Measurements from ENCODE around the gene PEX3. TPM values are rescaled to one million over a fixed set of nuclear protein-coding genes. Genes with fewer than 3 reads are reported as not detected.
A peak's percentile ranks its signal among the peaks of the same experiment; 100 is the strongest.

Gene PEX3
- total RNA-seq, 1 experiment from 2014 or later = 13.5 TPM

DNA sequence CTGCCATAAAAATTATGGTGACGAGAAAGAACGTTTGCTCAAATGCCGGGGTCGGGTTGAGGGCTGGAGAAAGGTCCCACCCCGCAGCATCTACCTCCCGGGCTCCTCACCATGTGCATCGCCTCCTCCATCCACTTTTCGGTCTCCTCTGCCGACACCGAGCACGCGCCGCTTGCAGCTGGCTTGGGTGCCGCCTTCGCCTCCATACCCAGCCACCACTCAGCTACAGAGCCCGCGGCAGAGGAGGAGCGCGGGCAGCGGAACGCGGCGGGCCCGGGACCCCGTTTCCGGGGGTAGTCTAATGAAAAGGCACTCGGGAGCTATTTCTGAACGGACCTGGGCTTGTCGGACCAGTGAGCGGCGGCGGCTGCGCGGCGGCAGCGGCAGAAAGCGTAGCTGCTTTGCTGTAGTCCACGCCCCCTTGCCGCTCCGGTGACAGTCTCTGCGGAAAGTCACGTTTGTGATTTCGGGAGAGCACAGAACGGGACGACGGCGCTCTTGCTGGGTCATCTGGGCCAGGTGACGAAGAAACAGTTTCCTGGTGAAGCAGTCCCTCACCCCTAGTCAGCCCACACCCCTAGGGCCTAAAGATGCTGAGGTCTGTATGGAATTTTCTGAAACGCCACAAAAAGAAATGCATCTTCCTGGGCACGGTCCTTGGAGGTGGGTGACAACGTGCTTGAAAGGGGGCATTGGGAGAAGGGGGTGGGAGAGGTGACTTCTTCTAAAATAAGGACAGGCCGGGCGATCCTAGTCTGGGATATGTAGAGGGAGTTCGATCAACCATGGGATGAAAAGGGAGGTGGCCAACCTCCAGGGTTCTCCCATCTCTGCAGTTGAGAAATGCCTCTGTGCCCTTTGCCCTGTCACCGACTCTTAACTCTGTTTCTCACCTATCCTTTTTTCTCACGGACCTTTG lies at the start of gene PEX3, which contains the start of gene ADAT2 (continued):
- TF ChIP-seq, protein P1, sequence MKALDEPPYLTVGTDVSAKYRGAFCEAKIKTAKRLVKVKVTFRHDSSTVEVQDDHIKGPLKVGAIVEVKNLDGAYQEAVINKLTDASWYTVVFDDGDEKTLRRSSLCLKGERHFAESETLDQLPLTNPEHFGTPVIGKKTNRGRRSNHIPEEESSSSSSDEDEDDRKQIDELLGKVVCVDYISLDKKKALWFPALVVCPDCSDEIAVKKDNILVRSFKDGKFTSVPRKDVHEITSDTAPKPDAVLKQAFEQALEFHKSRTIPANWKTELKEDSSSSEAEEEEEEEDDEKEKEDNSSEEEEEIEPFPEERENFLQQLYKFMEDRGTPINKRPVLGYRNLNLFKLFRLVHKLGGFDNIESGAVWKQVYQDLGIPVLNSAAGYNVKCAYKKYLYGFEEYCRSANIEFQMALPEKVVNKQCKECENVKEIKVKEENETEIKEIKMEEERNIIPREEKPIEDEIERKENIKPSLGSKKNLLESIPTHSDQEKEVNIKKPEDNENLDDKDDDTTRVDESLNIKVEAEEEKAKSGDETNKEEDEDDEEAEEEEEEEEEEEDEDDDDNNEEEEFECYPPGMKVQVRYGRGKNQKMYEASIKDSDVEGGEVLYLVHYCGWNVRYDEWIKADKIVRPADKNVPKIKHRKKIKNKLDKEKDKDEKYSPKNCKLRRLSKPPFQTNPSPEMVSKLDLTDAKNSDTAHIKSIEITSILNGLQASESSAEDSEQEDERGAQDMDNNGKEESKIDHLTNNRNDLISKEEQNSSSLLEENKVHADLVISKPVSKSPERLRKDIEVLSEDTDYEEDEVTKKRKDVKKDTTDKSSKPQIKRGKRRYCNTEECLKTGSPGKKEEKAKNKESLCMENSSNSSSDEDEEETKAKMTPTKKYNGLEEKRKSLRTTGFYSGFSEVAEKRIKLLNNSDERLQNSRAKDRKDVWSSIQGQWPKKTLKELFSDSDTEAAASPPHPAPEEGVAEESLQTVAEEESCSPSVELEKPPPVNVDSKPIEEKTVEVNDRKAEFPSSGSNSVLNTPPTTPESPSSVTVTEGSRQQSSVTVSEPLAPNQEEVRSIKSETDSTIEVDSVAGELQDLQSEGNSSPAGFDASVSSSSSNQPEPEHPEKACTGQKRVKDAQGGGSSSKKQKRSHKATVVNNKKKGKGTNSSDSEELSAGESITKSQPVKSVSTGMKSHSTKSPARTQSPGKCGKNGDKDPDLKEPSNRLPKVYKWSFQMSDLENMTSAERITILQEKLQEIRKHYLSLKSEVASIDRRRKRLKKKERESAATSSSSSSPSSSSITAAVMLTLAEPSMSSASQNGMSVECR (CRISPR knock-in tag; IDR thresholded peaks at IDR 0.05; ENCODE audit: borderline replicate concordance) = peak; percentile 22; the same call in 1 of the 2 replicates
- TF ChIP-seq SP1 (CRISPR knock-in tag; conservative IDR thresholded peaks at IDR 0.05) = peak; percentile 96
- TF ChIP-seq, protein P2, sequence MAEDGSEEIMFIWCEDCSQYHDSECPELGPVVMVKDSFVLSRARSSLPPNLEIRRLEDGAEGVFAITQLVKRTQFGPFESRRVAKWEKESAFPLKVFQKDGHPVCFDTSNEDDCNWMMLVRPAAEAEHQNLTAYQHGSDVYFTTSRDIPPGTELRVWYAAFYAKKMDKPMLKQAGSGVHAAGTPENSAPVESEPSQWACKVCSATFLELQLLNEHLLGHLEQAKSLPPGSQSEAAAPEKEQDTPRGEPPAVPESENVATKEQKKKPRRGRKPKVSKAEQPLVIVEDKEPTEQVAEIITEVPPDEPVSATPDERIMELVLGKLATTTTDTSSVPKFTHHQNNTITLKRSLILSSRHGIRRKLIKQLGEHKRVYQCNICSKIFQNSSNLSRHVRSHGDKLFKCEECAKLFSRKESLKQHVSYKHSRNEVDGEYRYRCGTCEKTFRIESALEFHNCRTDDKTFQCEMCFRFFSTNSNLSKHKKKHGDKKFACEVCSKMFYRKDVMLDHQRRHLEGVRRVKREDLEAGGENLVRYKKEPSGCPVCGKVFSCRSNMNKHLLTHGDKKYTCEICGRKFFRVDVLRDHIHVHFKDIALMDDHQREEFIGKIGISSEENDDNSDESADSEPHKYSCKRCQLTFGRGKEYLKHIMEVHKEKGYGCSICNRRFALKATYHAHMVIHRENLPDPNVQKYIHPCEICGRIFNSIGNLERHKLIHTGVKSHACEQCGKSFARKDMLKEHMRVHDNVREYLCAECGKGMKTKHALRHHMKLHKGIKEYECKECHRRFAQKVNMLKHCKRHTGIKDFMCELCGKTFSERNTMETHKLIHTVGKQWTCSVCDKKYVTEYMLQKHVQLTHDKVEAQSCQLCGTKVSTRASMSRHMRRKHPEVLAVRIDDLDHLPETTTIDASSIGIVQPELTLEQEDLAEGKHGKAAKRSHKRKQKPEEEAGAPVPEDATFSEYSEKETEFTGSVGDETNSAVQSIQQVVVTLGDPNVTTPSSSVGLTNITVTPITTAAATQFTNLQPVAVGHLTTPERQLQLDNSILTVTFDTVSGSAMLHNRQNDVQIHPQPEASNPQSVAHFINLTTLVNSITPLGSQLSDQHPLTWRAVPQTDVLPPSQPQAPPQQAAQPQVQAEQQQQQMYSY (CRISPR knock-in tag; IDR thresholded peaks at IDR 0.05) = 0 out of 2 replicates have a peak, but pooled peaks have one; percentile 30
- TF ChIP-seq, protein P3, sequence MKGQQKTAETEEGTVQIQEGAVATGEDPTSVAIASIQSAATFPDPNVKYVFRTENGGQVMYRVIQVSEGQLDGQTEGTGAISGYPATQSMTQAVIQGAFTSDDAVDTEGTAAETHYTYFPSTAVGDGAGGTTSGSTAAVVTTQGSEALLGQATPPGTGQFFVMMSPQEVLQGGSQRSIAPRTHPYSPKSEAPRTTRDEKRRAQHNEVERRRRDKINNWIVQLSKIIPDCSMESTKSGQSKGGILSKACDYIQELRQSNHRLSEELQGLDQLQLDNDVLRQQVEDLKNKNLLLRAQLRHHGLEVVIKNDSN (CRISPR knock-in tag; IDR thresholded peaks at IDR 0.05) = no peak; the same call in 1 of the 2 replicates
- TF ChIP-seq NR3C1 (CRISPR knock-in tag; conservative IDR thresholded peaks at IDR 0.05; ENCODE audit: low read depth) = no peak
- TF ChIP-seq TEAD1 (CRISPR knock-in tag; IDR thresholded peaks at IDR 0.05) = peak; percentile 84
- peak; percentile 64 for TF ChIP-seq ZNF263 (CRISPR knock-in tag; IDR thresholded peaks at IDR 0.05; ENCODE audit: low read depth)
- TF ChIP-seq, protein P4, sequence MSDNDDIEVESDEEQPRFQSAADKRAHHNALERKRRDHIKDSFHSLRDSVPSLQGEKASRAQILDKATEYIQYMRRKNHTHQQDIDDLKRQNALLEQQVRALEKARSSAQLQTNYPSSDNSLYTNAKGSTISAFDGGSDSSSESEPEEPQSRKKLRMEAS (CRISPR knock-in tag; IDR thresholded peaks at IDR 0.05) = peak; percentile 92
- TF ChIP-seq, protein P5, sequence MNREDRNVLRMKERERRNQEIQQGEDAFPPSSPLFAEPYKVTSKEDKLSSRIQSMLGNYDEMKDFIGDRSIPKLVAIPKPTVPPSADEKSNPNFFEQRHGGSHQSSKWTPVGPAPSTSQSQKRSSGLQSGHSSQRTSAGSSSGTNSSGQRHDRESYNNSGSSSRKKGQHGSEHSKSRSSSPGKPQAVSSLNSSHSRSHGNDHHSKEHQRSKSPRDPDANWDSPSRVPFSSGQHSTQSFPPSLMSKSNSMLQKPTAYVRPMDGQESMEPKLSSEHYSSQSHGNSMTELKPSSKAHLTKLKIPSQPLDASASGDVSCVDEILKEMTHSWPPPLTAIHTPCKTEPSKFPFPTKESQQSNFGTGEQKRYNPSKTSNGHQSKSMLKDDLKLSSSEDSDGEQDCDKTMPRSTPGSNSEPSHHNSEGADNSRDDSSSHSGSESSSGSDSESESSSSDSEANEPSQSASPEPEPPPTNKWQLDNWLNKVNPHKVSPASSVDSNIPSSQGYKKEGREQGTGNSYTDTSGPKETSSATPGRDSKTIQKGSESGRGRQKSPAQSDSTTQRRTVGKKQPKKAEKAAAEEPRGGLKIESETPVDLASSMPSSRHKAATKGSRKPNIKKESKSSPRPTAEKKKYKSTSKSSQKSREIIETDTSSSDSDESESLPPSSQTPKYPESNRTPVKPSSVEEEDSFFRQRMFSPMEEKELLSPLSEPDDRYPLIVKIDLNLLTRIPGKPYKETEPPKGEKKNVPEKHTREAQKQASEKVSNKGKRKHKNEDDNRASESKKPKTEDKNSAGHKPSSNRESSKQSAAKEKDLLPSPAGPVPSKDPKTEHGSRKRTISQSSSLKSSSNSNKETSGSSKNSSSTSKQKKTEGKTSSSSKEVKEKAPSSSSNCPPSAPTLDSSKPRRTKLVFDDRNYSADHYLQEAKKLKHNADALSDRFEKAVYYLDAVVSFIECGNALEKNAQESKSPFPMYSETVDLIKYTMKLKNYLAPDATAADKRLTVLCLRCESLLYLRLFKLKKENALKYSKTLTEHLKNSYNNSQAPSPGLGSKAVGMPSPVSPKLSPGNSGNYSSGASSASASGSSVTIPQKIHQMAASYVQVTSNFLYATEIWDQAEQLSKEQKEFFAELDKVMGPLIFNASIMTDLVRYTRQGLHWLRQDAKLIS (CRISPR knock-in tag; IDR thresholded peaks at IDR 0.05; ENCODE audit: borderline replicate concordance) = peak; percentile 83; the same call in 1 of the 2 replicates
- peak; percentile 85 for TF ChIP-seq JUN (CRISPR knock-in tag; IDR thresholded peaks at IDR 0.05)
- TF ChIP-seq IRF2 (CRISPR knock-in tag; IDR thresholded peaks at IDR 0.05; ENCODE audit: borderline replicate concordance, low read depth) = no peak
- TF ChIP-seq, protein P6, sequence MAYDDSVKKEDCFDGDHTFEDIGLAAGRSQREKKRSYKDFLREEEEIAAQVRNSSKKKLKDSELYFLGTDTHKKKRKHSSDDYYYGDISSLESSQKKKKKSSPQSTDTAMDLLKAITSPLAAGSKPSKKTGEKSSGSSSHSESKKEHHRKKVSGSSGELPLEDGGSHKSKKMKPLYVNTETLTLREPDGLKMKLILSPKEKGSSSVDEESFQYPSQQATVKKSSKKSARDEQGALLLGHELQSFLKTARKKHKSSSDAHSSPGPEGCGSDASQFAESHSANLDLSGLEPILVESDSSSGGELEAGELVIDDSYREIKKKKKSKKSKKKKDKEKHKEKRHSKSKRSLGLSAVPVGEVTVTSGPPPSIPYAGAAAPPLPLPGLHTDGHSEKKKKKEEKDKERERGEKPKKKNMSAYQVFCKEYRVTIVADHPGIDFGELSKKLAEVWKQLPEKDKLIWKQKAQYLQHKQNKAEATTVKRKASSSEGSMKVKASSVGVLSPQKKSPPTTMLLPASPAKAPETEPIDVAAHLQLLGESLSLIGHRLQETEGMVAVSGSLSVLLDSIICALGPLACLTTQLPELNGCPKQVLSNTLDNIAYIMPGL (CRISPR knock-in tag; IDR thresholded peaks at IDR 0.05) = peak; percentile 77
- no peak for TF ChIP-seq HMGA2 (CRISPR knock-in tag; IDR thresholded peaks at IDR 0.05)
- 0 out of 2 replicates have a peak, but pooled peaks have one; percentile 21 for TF ChIP-seq ZNF317 (CRISPR knock-in tag; IDR thresholded peaks at IDR 0.05; ENCODE audit: borderline replicate concordance, low read depth)
- peak; percentile 33; the same call in 1 of the 2 replicates for TF ChIP-seq NFE2L1 (CRISPR knock-in tag; IDR thresholded peaks at IDR 0.05)
- TF ChIP-seq CREB1 (CRISPR knock-in tag; IDR thresholded peaks at IDR 0.05) = peak; percentile 59; the same call in 1 of the 2 replicates
- TF ChIP-seq TCF7 (CRISPR knock-in tag; IDR thresholded peaks at IDR 0.05; ENCODE audit: low read depth) = no peak
- TF ChIP-seq, protein P7, sequence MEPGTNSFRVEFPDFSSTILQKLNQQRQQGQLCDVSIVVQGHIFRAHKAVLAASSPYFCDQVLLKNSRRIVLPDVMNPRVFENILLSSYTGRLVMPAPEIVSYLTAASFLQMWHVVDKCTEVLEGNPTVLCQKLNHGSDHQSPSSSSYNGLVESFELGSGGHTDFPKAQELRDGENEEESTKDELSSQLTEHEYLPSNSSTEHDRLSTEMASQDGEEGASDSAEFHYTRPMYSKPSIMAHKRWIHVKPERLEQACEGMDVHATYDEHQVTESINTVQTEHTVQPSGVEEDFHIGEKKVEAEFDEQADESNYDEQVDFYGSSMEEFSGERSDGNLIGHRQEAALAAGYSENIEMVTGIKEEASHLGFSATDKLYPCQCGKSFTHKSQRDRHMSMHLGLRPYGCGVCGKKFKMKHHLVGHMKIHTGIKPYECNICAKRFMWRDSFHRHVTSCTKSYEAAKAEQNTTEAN (CRISPR knock-in tag; IDR thresholded peaks at IDR 0.05) = peak; percentile 47; the same call in 1 of the 2 replicates
- peak; percentile 91 for TF ChIP-seq GABPB1 (CRISPR knock-in tag; IDR thresholded peaks at IDR 0.05)
- TF ChIP-seq SMAD3 (CRISPR knock-in tag; IDR thresholded peaks at IDR 0.05; ENCODE audit: borderline replicate concordance) = 0 out of 2 replicates have a peak, but pooled peaks have one; percentile 72
- peak; percentile 88; the same call in 1 of the 2 replicates for TF ChIP-seq MYBL2 (CRISPR knock-in tag; IDR thresholded peaks at IDR 0.05)

Measured in WTC11 (cell line).